NB4 (cell line): ENCODE measurements around the gene VENTX.

Experiments used
- MYC ChIP-seq: IDR thresholded peaks from 2 replicates; pipeline ENCODE4 v1.6.1; 2011; ENCODE audit warnings: low read depth, low read length
- POLR2A ChIP-seq: IDR thresholded peaks from 2 replicates; pipeline ENCODE4 v1.6.1; 2011; ENCODE audit warnings: mild to moderate bottlenecking; ENCODE audit not compliant: insufficient read length; ENCODE audit errors: extremely low read depth
- TF ChIP-seq, protein P1 (sequence below): IDR thresholded peaks from one replicate; pipeline ENCODE4 v1.5.1; 2012; ENCODE audit warnings: low read depth, low read length
- TF ChIP-seq, protein P2 (sequence below): IDR thresholded peaks from 2 replicates; pipeline ENCODE4 v1.6.1; 2011; ENCODE audit warnings: low read depth, low read length

DNA sequence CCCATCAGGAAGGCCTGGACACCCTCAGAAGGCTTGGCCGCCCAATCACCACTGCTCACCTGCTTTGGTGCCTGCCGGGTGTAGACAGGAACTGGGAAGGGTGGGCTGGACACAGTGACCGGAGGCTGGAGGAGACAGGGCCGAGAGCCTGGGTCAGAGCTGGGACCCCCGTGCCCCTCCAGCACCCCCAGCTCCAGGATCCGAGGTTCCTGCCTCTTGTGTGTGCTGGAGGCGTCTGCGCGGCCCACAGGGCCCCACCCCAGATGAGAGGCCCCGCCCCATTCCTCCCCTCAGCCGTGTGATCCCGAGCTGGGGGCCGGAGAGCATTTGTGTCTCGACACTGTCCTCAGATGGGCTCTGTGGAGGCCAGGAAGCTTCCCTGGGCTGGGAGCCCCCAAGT lies 29.6 kb downstream of the VENTX start:
- TF ChIP-seq POLR2A (no peak), MYC (no peak)
- TF ChIP-seq, protein P1, sequence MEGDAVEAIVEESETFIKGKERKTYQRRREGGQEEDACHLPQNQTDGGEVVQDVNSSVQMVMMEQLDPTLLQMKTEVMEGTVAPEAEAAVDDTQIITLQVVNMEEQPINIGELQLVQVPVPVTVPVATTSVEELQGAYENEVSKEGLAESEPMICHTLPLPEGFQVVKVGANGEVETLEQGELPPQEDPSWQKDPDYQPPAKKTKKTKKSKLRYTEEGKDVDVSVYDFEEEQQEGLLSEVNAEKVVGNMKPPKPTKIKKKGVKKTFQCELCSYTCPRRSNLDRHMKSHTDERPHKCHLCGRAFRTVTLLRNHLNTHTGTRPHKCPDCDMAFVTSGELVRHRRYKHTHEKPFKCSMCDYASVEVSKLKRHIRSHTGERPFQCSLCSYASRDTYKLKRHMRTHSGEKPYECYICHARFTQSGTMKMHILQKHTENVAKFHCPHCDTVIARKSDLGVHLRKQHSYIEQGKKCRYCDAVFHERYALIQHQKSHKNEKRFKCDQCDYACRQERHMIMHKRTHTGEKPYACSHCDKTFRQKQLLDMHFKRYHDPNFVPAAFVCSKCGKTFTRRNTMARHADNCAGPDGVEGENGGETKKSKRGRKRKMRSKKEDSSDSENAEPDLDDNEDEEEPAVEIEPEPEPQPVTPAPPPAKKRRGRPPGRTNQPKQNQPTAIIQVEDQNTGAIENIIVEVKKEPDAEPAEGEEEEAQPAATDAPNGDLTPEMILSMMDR: no peak
- TF ChIP-seq, protein P2, sequence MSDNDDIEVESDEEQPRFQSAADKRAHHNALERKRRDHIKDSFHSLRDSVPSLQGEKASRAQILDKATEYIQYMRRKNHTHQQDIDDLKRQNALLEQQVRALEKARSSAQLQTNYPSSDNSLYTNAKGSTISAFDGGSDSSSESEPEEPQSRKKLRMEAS: no peak
